Esophagus muscularis mucosa (tissue), 4 donors: ENCODE data around the gene COPA.

ENCODE experiments used
- CTCF ChIP-seq, 3 experiments: fragments of 200-600 bp in 2 of 3; fragments of 450-650 bp in 1 of 3; sonication (generic) in 2 of 3; IDR thresholded peaks; one replicate each; pipeline ENCODE4 v1.5.1; 2017 to 2019; ENCODE audit warnings: antibody characterized with exemption in 3 of 3, mild to moderate bottlenecking in 2 of 3, moderate library complexity in 1 of 3
- EP300 ChIP-seq: sonication (generic); formaldehyde crosslinking; IDR thresholded peaks from one replicate; pipeline ENCODE4 v1.6.1; 2017; ENCODE audit warnings: antibody characterized with exemption
- POLR2A ChIP-seq: fragments of 450-650 bp; IDR thresholded peaks from one replicate; pipeline ENCODE4 v1.6.1; 2017; ENCODE audit warnings: antibody characterized with exemption, moderate library complexity, mild to moderate bottlenecking, low read depth
- POLR2AphosphoS5 ChIP-seq, 2 donors: sonication (generic); formaldehyde crosslinking; IDR thresholded peaks; one replicate each; pipeline ENCODE4 v1.6.1; 2017; ENCODE audit warnings: antibody characterized with exemption in 2 of 2

- TF ChIP-seq POLR2A (no peak), CTCF (IDR thresholded peaks at IDR 0.05) (no peak), EP300 (no peak), POLR2AphosphoS5 (IDR thresholded peaks at IDR 0.05) (no peak)
These were observed 20.2 kb downstream of the COPA start for GRCh38 chr1:160322831-160323230.
